Right lobe of liver (tissue), 4 donors: ENCODE results near the gene RBM15.

Experiments
- CTCF ChIP-seq, 4 donors: fragments of 200-600 bp in 3 of 4; fragments of 450-650 bp in 1 of 4; IDR thresholded peaks; one replicate each; pipeline versions ENCODE4 v1.5.1 to v1.8.0; 2016 to 2022; ENCODE audit warnings: antibody characterized with exemption in 4 of 4, mild to moderate bottlenecking in 2 of 4
- POLR2A ChIP-seq: fragments of 450-650 bp; IDR thresholded peaks from one replicate; pipeline ENCODE4 v1.6.1; 2017; ENCODE audit warnings: antibody characterized with exemption, mild to moderate bottlenecking
- donor health status: DM: no; HTN: no; CAD: no.
- donor health status: DM: no; HTN: no; CAD: no.
- donor health status: DM: no; HTN: yes; CAD: no.

GRCh38 chr1:110298991-110299390 lies 40.2 kb upstream of the RBM15 start:
- no peak for TF ChIP-seq CTCF (IDR thresholded peaks at IDR 0.05)
- no peak for TF ChIP-seq POLR2A
